Subcutaneous adipose tissue (tissue), 4 donors: ENCODE data around the gene CHST11. TPM values are rescaled to one million over a fixed set of nuclear protein-coding genes. Genes with fewer than 3 reads are reported as not detected.

Experiments
- CTCF ChIP-seq: fragments of 450-650 bp; IDR thresholded peaks from one replicate; pipeline ENCODE4 v1.5.1; 2016; ENCODE audit warnings: low read depth, mild to moderate bottlenecking, control low read depth, antibody characterized with exemption, moderate library complexity
- total RNA-seq, 4 donors: library from RNA; depleted of rRNA; stranded (reverse); fragments of >200 nt; gene quantifications; one replicate each; pipeline ENCODE4 v1.1.0, GENCODE V29; 2016

The CHST11 gene
- total RNA-seq, 4 donors from 2014 or later, result 5.1 to 48.4 (median 9.3) TPM

GRCh38 chr12:104459368-104459909 is 2.7 kb downstream of the CHST11 start:
- no peak for TF ChIP-seq CTCF

- TF ChIP-seq CTCF, result no peak
Measured at GRCh38 chr12:104460041-104460719, 3.4 kb downstream of the CHST11 start.

GRCh38 chr12:104460973-104461698 is 4.4 kb downstream of the CHST11 start:
- TF ChIP-seq CTCF, result no peak

GRCh38 chr12:104462325-104462724 is 5.6 kb downstream of the CHST11 start:
- no peak for TF ChIP-seq CTCF

- TF ChIP-seq CTCF, result no peak
Measured at GRCh38 chr12:104462931-104463339, 6.2 kb downstream of the CHST11 start.

- TF ChIP-seq CTCF, result no peak
Measured at GRCh38 chr12:104463368-104463767, 6.6 kb downstream of the CHST11 start.

- no peak for TF ChIP-seq CTCF
Measured at GRCh38 chr12:104464899-104465298, 8.2 kb downstream of the CHST11 start.
